ENCODE results near the gene CCIN.

The CCIN gene

GRCh38 chr9:36193023-36193422 is 23.8 kb downstream of the CCIN start:
- DNase-seq = no peak

GRCh38 chr9:36194326-36195000 is 25.3 kb downstream of the CCIN start:
- no peak for DNase-seq

GRCh38 chr9:36204906-36205547 is 35.8 kb downstream of the CCIN start:
- no peak for DNase-seq

GRCh38 chr9:36207016-36207415 is 37.8 kb downstream of the CCIN start:
- DNase-seq = no peak

GRCh38 chr9:36207546-36208012 is 38.4 kb downstream of the CCIN start:
- DNase-seq = no peak

GRCh38 chr9:36208521-36209253 is 39.5 kb downstream of the CCIN start:
- no peak for DNase-seq

GRCh38 chr9:36210722-36211121 is 41.5 kb downstream of the CCIN start:
- DNase-seq = no peak

GRCh38 chr9:36211510-36211909 is 42.3 kb downstream of the CCIN start:
- DNase-seq = no peak

- DNase-seq = no peak
Measured at GRCh38 chr9:36213387-36213786, 44.2 kb downstream of the CCIN start.

- DNase-seq = no peak
Measured at GRCh38 chr9:36213989-36214388, 44.8 kb downstream of the CCIN start.

GRCh38 chr9:36214571-36214970 is 45.4 kb downstream of the CCIN start:
- no peak for DNase-seq

GRCh38 chr9:36217256-36217968 is 48.2 kb downstream of the CCIN start:
- DNase-seq = no peak

- DNase-seq = no peak
Measured at GRCh38 chr9:36218011-36218410, 48.8 kb downstream of the CCIN start.

- DNase-seq = no peak
Measured at GRCh38 chr9:36218411-36218901, 49.3 kb downstream of the CCIN start.
